Measurements from ENCODE around the gene NCAPG.

NCAPG gene

DNA sequence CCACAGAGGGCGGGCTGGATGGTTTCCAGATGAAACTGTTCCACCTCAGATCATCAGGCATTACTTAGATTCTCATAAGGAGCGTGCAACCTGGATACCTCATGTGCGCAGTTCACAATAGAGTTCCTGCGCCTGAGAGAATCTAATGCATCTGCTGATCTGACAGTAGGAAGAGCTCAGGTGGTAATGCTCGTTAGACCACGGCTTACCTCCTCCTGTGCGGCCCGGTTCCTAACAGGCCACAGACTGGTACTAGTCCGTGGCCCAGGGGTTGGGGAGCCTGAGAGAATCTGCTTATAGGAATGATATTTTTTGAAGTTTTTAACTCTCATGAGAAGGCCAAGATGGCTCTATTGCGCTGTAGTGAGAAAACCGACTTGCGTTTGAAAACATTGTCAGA, 5.4 kb downstream of the NCAPG start:
- Histone ChIP-seq H3K9me2 (replicated peaks; ENCODE audit: low read depth, low read length) (no peaks in the 10 kb centered on the region), H2AFZ (ENCODE audit: low read length) (no peak overlapping the region), H3K9ac (ENCODE audit: low read depth, low read length, poor library complexity, severe bottlenecking) (no peak overlapping the region), H3K4me1 (ENCODE audit: insufficient read depth, low read length, poor library complexity, severe bottlenecking) (peaks cover 39% of the 10 kb centered on the region), H4K20me1 (ENCODE audit: insufficient read depth, low read length, poor library complexity, severe bottlenecking) (peaks cover 46% of the 10 kb centered on the region), H3K4me3 (ENCODE audit: low read length, poor library complexity, severe bottlenecking) (no peak overlapping the region), H3F3A (ENCODE audit: low read depth) (no peaks in the 10 kb centered on the region), H3K9me3 (ENCODE audit: insufficient read depth, low read depth, low read length) (no peaks in the 10 kb centered on the region), H3K79me2 (ENCODE audit: insufficient read depth, low read length) (peaks cover 98% of the 10 kb centered on the region), H3K36me3 (ENCODE audit: insufficient read depth, low read length) (peaks cover 38% of the 10 kb centered on the region; the same call in 1 of the 2 replicates), H3K4me2 (ENCODE audit: low read depth, low read length, poor library complexity, severe bottlenecking) (peak overlapping the region; percentile 79), H3K27me3 (ENCODE audit: insufficient read depth, low read length, poor library complexity, severe bottlenecking) (no peaks in the 10 kb centered on the region)
- TF ChIP-seq, protein P1, sequence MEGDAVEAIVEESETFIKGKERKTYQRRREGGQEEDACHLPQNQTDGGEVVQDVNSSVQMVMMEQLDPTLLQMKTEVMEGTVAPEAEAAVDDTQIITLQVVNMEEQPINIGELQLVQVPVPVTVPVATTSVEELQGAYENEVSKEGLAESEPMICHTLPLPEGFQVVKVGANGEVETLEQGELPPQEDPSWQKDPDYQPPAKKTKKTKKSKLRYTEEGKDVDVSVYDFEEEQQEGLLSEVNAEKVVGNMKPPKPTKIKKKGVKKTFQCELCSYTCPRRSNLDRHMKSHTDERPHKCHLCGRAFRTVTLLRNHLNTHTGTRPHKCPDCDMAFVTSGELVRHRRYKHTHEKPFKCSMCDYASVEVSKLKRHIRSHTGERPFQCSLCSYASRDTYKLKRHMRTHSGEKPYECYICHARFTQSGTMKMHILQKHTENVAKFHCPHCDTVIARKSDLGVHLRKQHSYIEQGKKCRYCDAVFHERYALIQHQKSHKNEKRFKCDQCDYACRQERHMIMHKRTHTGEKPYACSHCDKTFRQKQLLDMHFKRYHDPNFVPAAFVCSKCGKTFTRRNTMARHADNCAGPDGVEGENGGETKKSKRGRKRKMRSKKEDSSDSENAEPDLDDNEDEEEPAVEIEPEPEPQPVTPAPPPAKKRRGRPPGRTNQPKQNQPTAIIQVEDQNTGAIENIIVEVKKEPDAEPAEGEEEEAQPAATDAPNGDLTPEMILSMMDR (conservative IDR thresholded peaks at IDR 0.05; ENCODE audit: low read length) = no peak
- TF ChIP-seq EZH2phosphoT487 (IDR thresholded peaks at IDR 0.05; ENCODE audit: borderline replicate concordance) = no peak

DNA sequence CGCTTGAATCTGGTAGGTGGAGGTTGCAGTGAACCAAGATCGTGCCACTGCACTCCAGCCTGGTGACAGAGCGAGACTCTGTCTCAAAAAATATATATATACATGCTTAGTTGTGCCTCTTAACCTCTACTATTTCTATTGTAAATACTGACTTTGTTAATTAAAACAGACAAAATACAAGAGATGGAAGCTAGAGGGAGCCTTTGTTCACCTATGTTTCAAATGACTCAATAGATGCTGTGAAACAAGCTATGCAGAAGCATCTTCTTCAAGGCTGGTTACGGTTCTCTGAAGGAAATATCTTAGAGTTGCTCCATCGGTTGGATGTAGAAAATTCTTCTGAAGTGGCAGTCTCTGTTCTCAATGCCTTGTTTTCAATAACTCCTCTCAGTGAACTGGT, 6.2 kb downstream of the NCAPG start:
- H3K27me3 ChIP-seq (ENCODE audit: insufficient read depth, low read length, poor library complexity, severe bottlenecking) = no peaks in the 10 kb centered on the region
- TF ChIP-seq, protein P1 (conservative IDR thresholded peaks at IDR 0.05; ENCODE audit: low read length) = peak; percentile 70
- TF ChIP-seq EZH2phosphoT487 (IDR thresholded peaks at IDR 0.05; ENCODE audit: borderline replicate concordance) = no peak
- H4K20me1 ChIP-seq (ENCODE audit: insufficient read depth, low read length, poor library complexity, severe bottlenecking) = peaks cover 52% of the 10 kb centered on the region
- H3F3A ChIP-seq (ENCODE audit: low read depth) = no peaks in the 10 kb centered on the region
- no peaks in the 10 kb centered on the region for H3K9me3 ChIP-seq (ENCODE audit: insufficient read depth, low read depth, low read length)
- no peak overlapping the region for H2AFZ ChIP-seq (ENCODE audit: low read length)
- no peaks in the 10 kb centered on the region for H3K9me2 ChIP-seq (replicated peaks; ENCODE audit: low read depth, low read length)
- peaks cover 36% of the 10 kb centered on the region for H3K4me1 ChIP-seq (ENCODE audit: insufficient read depth, low read length, poor library complexity, severe bottlenecking)
- peak overlapping the region; percentile 34 for H3K9ac ChIP-seq (ENCODE audit: low read depth, low read length, poor library complexity, severe bottlenecking)
- peak overlapping the region; percentile 64 for H3K4me3 ChIP-seq (ENCODE audit: low read length, poor library complexity, severe bottlenecking)
- peaks cover 38% of the 10 kb centered on the region; the same call in 1 of the 2 replicates for H3K36me3 ChIP-seq (ENCODE audit: insufficient read depth, low read length)
- peaks cover 96% of the 10 kb centered on the region for H3K79me2 ChIP-seq (ENCODE audit: insufficient read depth, low read length)
- H3K4me2 ChIP-seq (ENCODE audit: low read depth, low read length, poor library complexity, severe bottlenecking) = peak overlapping the region; percentile 79

DNA sequence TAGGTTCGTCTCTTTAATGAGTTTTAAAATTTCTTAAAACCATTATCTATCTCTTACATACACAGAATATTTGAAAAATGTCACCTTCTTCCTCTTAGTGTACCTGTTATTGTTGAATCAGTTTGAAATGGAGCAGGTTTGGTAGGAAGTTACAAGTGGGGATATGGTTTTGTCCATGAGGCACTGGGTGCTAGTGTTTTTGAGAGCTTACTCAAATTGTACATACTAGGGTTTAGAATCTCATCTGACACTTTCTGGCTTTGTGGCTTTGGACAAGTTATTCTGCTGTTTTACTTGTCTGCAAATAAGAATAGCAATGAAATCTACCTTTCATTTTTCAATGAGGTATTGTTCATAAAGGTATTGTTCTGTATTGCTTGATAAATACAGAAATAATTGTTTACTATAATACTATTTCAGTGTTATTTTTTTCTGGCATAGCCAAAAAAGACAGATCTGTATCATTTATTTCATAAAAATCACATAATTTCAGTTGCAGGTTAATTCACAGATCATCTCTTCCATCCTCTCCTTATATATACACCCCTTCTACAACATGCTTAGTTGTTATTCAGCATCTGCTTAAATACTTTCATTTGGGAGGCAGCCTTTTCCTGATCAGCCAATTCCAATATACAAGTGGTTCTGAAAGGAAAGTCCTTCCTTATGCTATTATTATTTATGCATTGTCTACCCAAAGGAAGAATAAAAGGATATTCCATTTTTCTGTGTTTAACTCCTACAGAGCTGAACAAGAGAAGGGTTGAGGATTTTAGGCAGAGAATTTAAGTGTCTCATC, 13.3 kb downstream of the NCAPG start:
- TF ChIP-seq EZH2phosphoT487 (IDR thresholded peaks at IDR 0.05; ENCODE audit: borderline replicate concordance) = no peak
- TF ChIP-seq, protein P1 (conservative IDR thresholded peaks at IDR 0.05; ENCODE audit: low read length) = no peak
- Histone ChIP-seq H4K20me1 (ENCODE audit: insufficient read depth, low read length, poor library complexity, severe bottlenecking) (peaks cover 18% of the 10 kb centered on the region), H3K9ac (ENCODE audit: low read depth, low read length, poor library complexity, severe bottlenecking) (no peak overlapping the region), H3K4me2 (ENCODE audit: low read depth, low read length, poor library complexity, severe bottlenecking) (peak overlapping the region; percentile 19), H3F3A (ENCODE audit: low read depth) (no peaks in the 10 kb centered on the region), H3K9me3 (ENCODE audit: insufficient read depth, low read depth, low read length) (no peaks in the 10 kb centered on the region), H3K4me3 (ENCODE audit: low read length, poor library complexity, severe bottlenecking) (no peak overlapping the region), H3K36me3 (ENCODE audit: insufficient read depth, low read length) (peaks cover 63% of the 10 kb centered on the region), H3K79me2 (ENCODE audit: insufficient read depth, low read length) (peaks cover 76% of the 10 kb centered on the region), H3K9me2 (replicated peaks; ENCODE audit: low read depth, low read length) (no peaks in the 10 kb centered on the region), H2AFZ (ENCODE audit: low read length) (no peak overlapping the region), H3K4me1 (ENCODE audit: insufficient read depth, low read length, poor library complexity, severe bottlenecking) (no peaks in the 10 kb centered on the region), H3K27me3 (ENCODE audit: insufficient read depth, low read length, poor library complexity, severe bottlenecking) (no peaks in the 10 kb centered on the region)

All from Loucy (cell line).